Liver (tissue), 9 donors: ENCODE measurements around the gene KIF23. TPM values are rescaled to one million over a fixed set of nuclear protein-coding genes. Genes with fewer than 3 reads are reported as not detected.

ENCODE experiments used
- DNase-seq: peaks from one replicate; pipeline ENCODE4 v3.0.0-alpha.2; 2017; ENCODE audit warnings: low spot score
- H3K27ac ChIP-seq, 2 donors: one replicate each; pipeline ENCODE4 v1.7.0; 2013; ENCODE audit warnings: inconsistent platforms in 2 of 2, low read length in 2 of 2, control low read depth in 1 of 2, low read depth in 1 of 2, mild to moderate bottlenecking in 1 of 2
- H3K27me3 ChIP-seq, 4 donors: one replicate each; pipeline versions ENCODE4 v1.6.1 to v1.7.0; 2013; ENCODE audit warnings: low read length in 3 of 4, inconsistent platforms in 1 of 4, mild to moderate bottlenecking in 1 of 4, moderate library complexity in 1 of 4; ENCODE audit not compliant: control insufficient read depth in 4 of 4, insufficient read depth in 4 of 4
- H3K36me3 ChIP-seq, 4 donors: one replicate each; pipeline versions ENCODE4 v1.6.1 to v1.7.0; 2013; ENCODE audit warnings: low read length in 3 of 4, mild to moderate bottlenecking in 3 of 4, low read depth in 1 of 4, moderate library complexity in 1 of 4; ENCODE audit not compliant: control insufficient read depth in 4 of 4, insufficient read depth in 3 of 4
- H3K4me1 ChIP-seq, 4 donors: one replicate each; pipeline versions ENCODE4 v1.6.1 to v1.7.0; 2013; ENCODE audit warnings: low read length in 3 of 4, mild to moderate bottlenecking in 3 of 4, moderate library complexity in 1 of 4; ENCODE audit not compliant: control insufficient read depth in 4 of 4, insufficient read depth in 4 of 4
- H3K4me3 ChIP-seq, 3 donors: one replicate each; pipeline versions ENCODE4 v1.6.1 to v1.7.0; 2013; ENCODE audit warnings: low read length in 3 of 3, control low read depth in 1 of 3, low read depth in 1 of 3, mild to moderate bottlenecking in 1 of 3
- H3K9ac ChIP-seq, 2 donors: one replicate each; pipeline ENCODE4 v1.7.0; 2013; ENCODE audit warnings: low read length in 2 of 2, mild to moderate bottlenecking in 2 of 2, moderate library complexity in 2 of 2, control low read depth in 1 of 2, low read depth in 1 of 2
- H3K9me3 ChIP-seq, 4 donors: one replicate each; pipeline versions ENCODE4 v1.6.1 to v1.7.0; 2013; ENCODE audit warnings: low read length in 3 of 4; ENCODE audit not compliant: control insufficient read depth in 4 of 4
- CTCF ChIP-seq: fragments of 150-350 bp; IDR thresholded peaks from 2 replicates; pipeline ENCODE4 v1.5.1; 2017; ENCODE audit warnings: improper control_type of control experiment, low read depth, low read length; ENCODE audit not compliant: missing input control
- EGR1 ChIP-seq, 2 donors: IDR thresholded peaks; 2 replicates each; pipeline ENCODE4 v1.6.1; 2016 to 2018; ENCODE audit warnings: antibody characterized with exemption in 2 of 2, low read depth in 2 of 2
- FOXA1 ChIP-seq: IDR thresholded peaks from 2 replicates; pipeline ENCODE4 v1.6.1; 2016; ENCODE audit warnings: antibody characterized with exemption
- HNF4A ChIP-seq, 2 donors: conservative IDR thresholded peaks; 2 replicates each; pipeline ENCODE4 v1.6.1; 2016; ENCODE audit warnings: antibody characterized with exemption in 2 of 2, mild to moderate bottlenecking in 2 of 2
- HNF4G ChIP-seq: IDR thresholded peaks from 2 replicates; pipeline ENCODE4 v1.6.1; 2016; ENCODE audit warnings: antibody characterized with exemption
- JUND ChIP-seq, 2 donors: IDR thresholded peaks; 2 replicates each; pipeline ENCODE4 v1.6.1; 2016; ENCODE audit warnings: antibody characterized with exemption in 2 of 2
- MAX ChIP-seq: IDR thresholded peaks from 2 replicates; pipeline ENCODE4 v1.6.1; 2016; ENCODE audit warnings: antibody characterized with exemption
- NR2F2 ChIP-seq: IDR thresholded peaks from 2 replicates; pipeline ENCODE4 v1.6.1; 2016; ENCODE audit warnings: antibody characterized with exemption
- RAD21 ChIP-seq, 2 donors: IDR thresholded peaks; 2 replicates each; pipeline ENCODE4 v1.6.1; 2016; ENCODE audit warnings: antibody characterized with exemption in 2 of 2, mild to moderate bottlenecking in 2 of 2
- REST ChIP-seq: IDR thresholded peaks from 2 replicates; pipeline ENCODE4 v1.6.1; 2016; ENCODE audit warnings: antibody characterized with exemption, mild to moderate bottlenecking
- RXRA ChIP-seq, 2 donors: IDR thresholded peaks; 2 replicates each; pipeline ENCODE4 v1.6.1; 2017 to 2018; ENCODE audit warnings: antibody characterized with exemption in 2 of 2, mild to moderate bottlenecking in 1 of 2
- SP1 ChIP-seq: IDR thresholded peaks from 2 replicates; pipeline ENCODE4 v1.6.1; 2018; ENCODE audit warnings: antibody characterized with exemption, mild to moderate bottlenecking
- TAF1 ChIP-seq: conservative IDR thresholded peaks from 2 replicates; pipeline ENCODE4 v1.6.1; 2016; ENCODE audit warnings: antibody characterized with exemption, mild to moderate bottlenecking
- YY1 ChIP-seq: IDR thresholded peaks from 2 replicates; pipeline ENCODE4 v1.6.1; 2016; ENCODE audit warnings: antibody characterized with exemption, mild to moderate bottlenecking
- WGBS: extraction: QIAGEN DNeasy Blood & Tissue Kit; methylation state at CpG from one replicate; pipeline ENCODE4 v1.1.7; 2013; 5-methylcytosine and 5-hydroxymethylcytosine counted together
- polyA plus RNA-seq, 2 donors: library from polyadenylated mRNA; stranded (reverse) in 1 of 2; unstranded in 1 of 2; fragments of 200-250 nt in 1 of 2; fragments of >200 nt in 1 of 2; fragmentation: Nextera tagmentation in 1 of 2; extraction: Ambion mirVana in 1 of 2; gene quantifications; one replicate each; pipeline versions ENCODE4 v1.2.1 to v1.2.3, GENCODE V29; 2013 to 2015
- total RNA-seq, 2 donors: library from RNA; depleted of rRNA; stranded (reverse); fragments of >200 nt; gene quantifications; one replicate each; pipeline ENCODE4 v1.2.3, GENCODE V29; 2014
- donor health status: healthy.
- donor health status: healthy.
- donor health status: healthy.
- donor health status: healthy.
- donor health status: healthy.

Gene KIF23
- total and polyA plus RNA-seq, 4 donors, result 0.25 to 32.8 (median 1.1) TPM

GRCh38 chr15:69459066-69459465 lies 44.9 kb downstream of the KIF23 start:
- H3K27me3 ChIP-seq, result no peaks in the 10 kb centered on the region
- H3K36me3 ChIP-seq, result peaks cover 3 to 18% (median 12%) of the 10 kb centered on the region in 4 donors
- H3K27ac ChIP-seq, result no peak overlapping the region
- WGBS, result 82% methylated on average over 2 of the region's 2 CpGs
- no peaks in the 10 kb centered on the region for H3K9me3 ChIP-seq
- DNase-seq, result no peak
- TF ChIP-seq EGR1 (IDR thresholded peaks at IDR 0.05; ENCODE audit: low read depth in 2 of 2) (no peak), CTCF (no peak), FOXA1 (no peak), REST (no peak), JUND (IDR thresholded peaks at IDR 0.05) (no peak), HNF4G (no peak)
- no peak overlapping the region for H3K4me3 ChIP-seq
- H3K4me1 ChIP-seq, result peaks cover 4 to 27% (median 16%) of the 10 kb centered on the region in 4 donors
- H3K9ac ChIP-seq, result no peak overlapping the region

GRCh38 chr15:69460481-69460880 lies 46.3 kb downstream of the KIF23 start:
- Histone ChIP-seq H3K4me3 (no peak overlapping the region), H3K4me1 (peaks cover 0 to 18% (median 6%) of the 10 kb centered on the region in 4 donors), H3K9ac (no peak overlapping the region), H3K36me3 (peaks cover 2 to 14% (median 8%) of the 10 kb centered on the region in 4 donors), H3K9me3 (no peaks in the 10 kb centered on the region), H3K27ac (no peak overlapping the region), H3K27me3 (no peaks in the 10 kb centered on the region)
- no peak for DNase-seq
- WGBS, result 59% methylated on average over 1 of the region's 1 CpG
- TF ChIP-seq YY1 (no peak), MAX (no peak), REST (no peak), RAD21 (IDR thresholded peaks at IDR 0.05) (no peak), CTCF (no peak), TAF1 (no peak), HNF4A (conservative IDR thresholded peaks at IDR 0.05) (no peak), EGR1 (IDR thresholded peaks at IDR 0.05; ENCODE audit: low read depth in 2 of 2) (no peak), FOXA1 (no peak), JUND (IDR thresholded peaks at IDR 0.05) (no peak), NR2F2 (no peak), SP1 (no peak), RXRA (IDR thresholded peaks at IDR 0.05) (no peak)
